ENCODE data around the gene SPEM3.

SPEM3 gene

GRCh38 chr17:7426203-7426863, 2.3 kb upstream of the SPEM3 start:
- Histone ChIP-seq H3K27me3 (ENCODE audit: insufficient read depth, low read length) (no peaks in the 10 kb centered on the region), H3K4me3 (ENCODE audit: low read depth, low read length) (no peak overlapping the region), H3K4me2 (ENCODE audit: low read length) (no peak overlapping the region), H3K9me3 (ENCODE audit: insufficient read depth, low read depth, low read length) (peaks cover 4% of the 10 kb centered on the region), H4K12ac (ENCODE audit: low read depth, low read length) (no peak overlapping the region), H2AK5ac (ENCODE audit: low read length) (no peak overlapping the region), H3K27ac (ENCODE audit: low read depth, low read length) (no peak overlapping the region), H4K91ac (ENCODE audit: low read depth, low read length) (no peak overlapping the region), H2BK12ac (ENCODE audit: low read length) (no peak overlapping the region), H2BK5ac (ENCODE audit: low read depth, low read length, poor library complexity) (no peak overlapping the region), H3K79me2 (ENCODE audit: control insufficient read depth, insufficient read depth, low read length, poor library complexity) (no peaks in the 10 kb centered on the region), H3K79me1 (ENCODE audit: low read length) (no peaks in the 10 kb centered on the region), H3K36me3 (ENCODE audit: control insufficient read depth in 1 of 2, insufficient read depth in 2 of 2, low read length in 2 of 2) (no peaks in the 10 kb centered on the region), H3K23ac (ENCODE audit: low read length) (no peak overlapping the region), H4K8ac (ENCODE audit: low read depth, low read length) (no peak overlapping the region), H3K4ac (ENCODE audit: low read depth, low read length) (no peak overlapping the region), H3K9ac (ENCODE audit: low read length) (no peak overlapping the region), H3K18ac (ENCODE audit: low read length) (no peak overlapping the region), H2AFZ (ENCODE audit: insufficient read depth, low read length, poor library complexity) (no peak overlapping the region), H3K4me1 (ENCODE audit: control insufficient read depth in 1 of 2, insufficient read depth in 2 of 2, low read length in 2 of 2) (no peaks in the 10 kb centered on the region), H2BK120ac (ENCODE audit: insufficient read depth, low read length, poor library complexity) (no peak overlapping the region), H3K14ac (ENCODE audit: low read length) (no peak overlapping the region)
- WGBS (ENCODE audit: extremely low coverage, insufficient coverage, insufficient read length), result no CpG with 5 or more reads among the region's 33 CpGs
- DNase-seq, result no peak

- DNase-seq, result no peak
- H2AK5ac ChIP-seq (ENCODE audit: low read length), result no peak overlapping the region
- WGBS (ENCODE audit: extremely low coverage, insufficient coverage, insufficient read length), result no CpG with 5 or more reads among the region's 29 CpGs
- H3K79me1 ChIP-seq (ENCODE audit: low read length), result no peaks in the 10 kb centered on the region
- no peak overlapping the region for H3K4me2 ChIP-seq (ENCODE audit: low read length)
- no peak overlapping the region for H3K23ac ChIP-seq (ENCODE audit: low read length)
- H2BK120ac ChIP-seq (ENCODE audit: insufficient read depth, low read length, poor library complexity), result no peak overlapping the region
- H3K4me1 ChIP-seq (ENCODE audit: control insufficient read depth in 1 of 2, insufficient read depth in 2 of 2, low read length in 2 of 2), result no peaks in the 10 kb centered on the region
- H2BK12ac ChIP-seq (ENCODE audit: low read length), result no peak overlapping the region
- H4K91ac ChIP-seq (ENCODE audit: low read depth, low read length), result no peak overlapping the region
- no peak overlapping the region for H4K8ac ChIP-seq (ENCODE audit: low read depth, low read length)
- no peak overlapping the region for H3K27ac ChIP-seq (ENCODE audit: low read depth, low read length)
- H3K14ac ChIP-seq (ENCODE audit: low read length), result no peak overlapping the region
- H3K4me3 ChIP-seq (ENCODE audit: low read depth, low read length), result no peak overlapping the region
- H3K18ac ChIP-seq (ENCODE audit: low read length), result no peak overlapping the region
- H3K27me3 ChIP-seq (ENCODE audit: insufficient read depth, low read length), result no peaks in the 10 kb centered on the region
- no peak overlapping the region for H2AFZ ChIP-seq (ENCODE audit: insufficient read depth, low read length, poor library complexity)
- no peak overlapping the region for H3K9ac ChIP-seq (ENCODE audit: low read length)
- H4K12ac ChIP-seq (ENCODE audit: low read depth, low read length), result no peak overlapping the region
- H2BK5ac ChIP-seq (ENCODE audit: low read depth, low read length, poor library complexity), result no peak overlapping the region
- H3K4ac ChIP-seq (ENCODE audit: low read depth, low read length), result no peak overlapping the region
- no peaks in the 10 kb centered on the region for H3K36me3 ChIP-seq (ENCODE audit: control insufficient read depth in 1 of 2, insufficient read depth in 2 of 2, low read length in 2 of 2)
- H3K79me2 ChIP-seq (ENCODE audit: control insufficient read depth, insufficient read depth, low read length, poor library complexity), result no peaks in the 10 kb centered on the region
- peaks cover 4% of the 10 kb centered on the region for H3K9me3 ChIP-seq (ENCODE audit: insufficient read depth, low read depth, low read length)
These were observed 1.7 kb upstream of the SPEM3 start for GRCh38 chr17:7426896-7427489.

GRCh38 chr17:7427549-7427948, 1.1 kb upstream of the SPEM3 start:
- Histone ChIP-seq H3K36me3 (ENCODE audit: control insufficient read depth in 1 of 2, insufficient read depth in 2 of 2, low read length in 2 of 2) (no peaks in the 10 kb centered on the region), H3K79me2 (ENCODE audit: control insufficient read depth, insufficient read depth, low read length, poor library complexity) (no peaks in the 10 kb centered on the region), H3K9ac (ENCODE audit: low read length) (no peak overlapping the region), H3K23ac (ENCODE audit: low read length) (no peak overlapping the region), H2AFZ (ENCODE audit: insufficient read depth, low read length, poor library complexity) (no peak overlapping the region), H3K27me3 (ENCODE audit: insufficient read depth, low read length) (no peaks in the 10 kb centered on the region), H4K8ac (ENCODE audit: low read depth, low read length) (no peak overlapping the region), H3K9me3 (ENCODE audit: insufficient read depth, low read depth, low read length) (peaks cover 7% of the 10 kb centered on the region), H4K12ac (ENCODE audit: low read depth, low read length) (no peak overlapping the region), H3K14ac (ENCODE audit: low read length) (no peak overlapping the region), H3K4me1 (ENCODE audit: control insufficient read depth in 1 of 2, insufficient read depth in 2 of 2, low read length in 2 of 2) (no peaks in the 10 kb centered on the region), H2BK12ac (ENCODE audit: low read length) (no peak overlapping the region), H3K79me1 (ENCODE audit: low read length) (no peaks in the 10 kb centered on the region), H3K4ac (ENCODE audit: low read depth, low read length) (no peak overlapping the region), H3K4me3 (ENCODE audit: low read depth, low read length) (no peak overlapping the region), H2BK5ac (ENCODE audit: low read depth, low read length, poor library complexity) (no peak overlapping the region), H3K4me2 (ENCODE audit: low read length) (no peak overlapping the region), H2AK5ac (ENCODE audit: low read length) (no peak overlapping the region), H4K91ac (ENCODE audit: low read depth, low read length) (no peak overlapping the region), H2BK120ac (ENCODE audit: insufficient read depth, low read length, poor library complexity) (no peak overlapping the region), H3K18ac (ENCODE audit: low read length) (no peak overlapping the region), H3K27ac (ENCODE audit: low read depth, low read length) (no peak overlapping the region)
- DNase-seq, result no peak
- WGBS (ENCODE audit: extremely low coverage, insufficient coverage, insufficient read length), result no CpG with 5 or more reads among the region's 7 CpGs

- WGBS (ENCODE audit: extremely low coverage, insufficient coverage, insufficient read length), result no CpG with 5 or more reads among the region's 10 CpGs
- Histone ChIP-seq H2BK5ac (ENCODE audit: low read depth, low read length, poor library complexity) (no peak overlapping the region), H4K8ac (ENCODE audit: low read depth, low read length) (no peak overlapping the region), H3K18ac (ENCODE audit: low read length) (no peak overlapping the region), H3K4me2 (ENCODE audit: low read length) (no peak overlapping the region), H4K12ac (ENCODE audit: low read depth, low read length) (no peak overlapping the region), H2AK5ac (ENCODE audit: low read length) (no peak overlapping the region), H3K27me3 (ENCODE audit: insufficient read depth, low read length) (no peaks in the 10 kb centered on the region), H3K23ac (ENCODE audit: low read length) (no peak overlapping the region), H3K4me3 (ENCODE audit: low read depth, low read length) (no peak overlapping the region), H3K36me3 (ENCODE audit: control insufficient read depth in 1 of 2, insufficient read depth in 2 of 2, low read length in 2 of 2) (no peaks in the 10 kb centered on the region), H3K4me1 (ENCODE audit: control insufficient read depth in 1 of 2, insufficient read depth in 2 of 2, low read length in 2 of 2) (no peaks in the 10 kb centered on the region), H3K4ac (ENCODE audit: low read depth, low read length) (no peak overlapping the region), H2AFZ (ENCODE audit: insufficient read depth, low read length, poor library complexity) (no peak overlapping the region), H2BK120ac (ENCODE audit: insufficient read depth, low read length, poor library complexity) (no peak overlapping the region), H3K9ac (ENCODE audit: low read length) (no peak overlapping the region), H3K9me3 (ENCODE audit: insufficient read depth, low read depth, low read length) (peaks cover 7% of the 10 kb centered on the region), H3K79me1 (ENCODE audit: low read length) (no peaks in the 10 kb centered on the region), H2BK12ac (ENCODE audit: low read length) (no peak overlapping the region), H3K27ac (ENCODE audit: low read depth, low read length) (no peak overlapping the region), H3K79me2 (ENCODE audit: control insufficient read depth, insufficient read depth, low read length, poor library complexity) (no peaks in the 10 kb centered on the region), H3K14ac (ENCODE audit: low read length) (no peak overlapping the region), H4K91ac (ENCODE audit: low read depth, low read length) (no peak overlapping the region)
- no peak for DNase-seq
These were observed 1.1 kb downstream of the SPEM3 start for GRCh38 chr17:7429722-7430121.
